ENCODE measurements around the gene GNG7. TPM values are rescaled to one million over a fixed set of nuclear protein-coding genes. Genes with fewer than 3 reads are reported as not detected.

The GNG7 gene
- total RNA-seq (2014; rRNA removed; shearing (Covaris generic)): 1.7 and 1.8 TPM in 2 replicates

GRCh38 chr19:2702170-2703076 lies at the start of gene GNG7:
TSS of gene GNG7 (minus strand) at chr19:2702694. CDS start at chr19:2520688, 182,006 bp downstream.

GRCh38 chr19:2739602-2740313 lies 37.3 kb upstream of the GNG7 start, which contains the start of gene SLC39A3:
TSS of gene SLC39A3 (minus strand) at chr19:2740017. CDS start at chr19:2737257, 2,760 bp downstream.

DNA sequence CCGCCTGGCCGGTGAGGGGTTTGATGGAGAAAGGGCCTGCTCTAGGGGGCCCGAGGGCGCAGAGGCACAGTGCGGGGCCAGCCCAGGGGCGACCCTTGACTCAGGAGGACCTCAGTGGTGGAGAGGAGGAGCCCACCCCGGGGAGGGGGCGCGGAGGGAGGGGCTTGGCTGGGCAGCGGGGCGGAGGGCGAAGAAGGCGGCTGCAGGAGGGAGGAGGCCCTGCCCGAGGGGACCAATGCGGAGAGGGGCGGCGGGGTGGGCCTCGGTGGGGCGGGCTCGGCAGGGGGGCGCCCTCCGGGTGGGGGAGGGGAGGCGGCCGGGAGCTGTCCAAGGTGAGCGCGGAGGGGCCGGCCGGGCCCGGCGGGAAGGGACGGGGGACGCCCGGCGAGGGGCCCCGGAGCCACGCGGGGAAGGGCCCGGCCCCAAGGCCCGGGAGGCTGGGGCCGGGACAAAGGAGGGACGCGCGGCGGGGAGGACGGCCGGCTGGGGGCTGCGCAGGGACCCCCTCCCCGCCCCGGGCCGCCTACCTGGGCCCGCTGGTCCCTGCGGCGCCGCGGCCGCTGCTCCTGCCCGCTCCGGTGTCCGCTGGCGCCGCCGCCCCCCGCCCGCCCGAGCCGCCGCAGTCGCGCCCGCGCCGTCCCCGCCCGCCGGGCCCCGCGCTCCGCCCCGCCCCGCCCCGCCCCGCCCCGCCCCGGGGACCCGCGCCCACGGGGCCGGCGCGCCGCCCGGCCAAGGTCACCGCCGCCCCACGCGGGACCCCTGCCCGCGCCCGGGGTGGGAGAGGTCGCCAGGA lies 18.5 kb upstream of the GNG7 start, which contains the start of gene DIRAS1:
Gene DIRAS1, minus strand, starts transcription at position 596 of the 793 bp plus-strand sequence. CDS start 3,566 bp downstream, outside the sequence.

GRCh38 chr19:2475702-2476450 lies 226.6 kb downstream of the GNG7 start, which contains the start of gene GADD45B:
TSS of gene GADD45B (plus strand) at chr19:2476127. CDS start at chr19:2476359, 232 bp downstream.

Small RNA genes within 50 kb of the gene (small RNA-seq; reads per million reads assigned to genes)
- gene MIR7850: not detected
- not detected for gene RN7SL121P
- gene RNU6-993P: not detected

Other genes with a start within 250 kb of the GNG7 start
- gene LMNB2, start 245.7 kb downstream of the GNG7 start, total RNA-seq (2014; rRNA removed; shearing (Covaris generic)): 123 and 130 TPM in 2 replicates
- gene GADD45B, start 226.6 kb downstream of the GNG7 start, total RNA-seq (2014; rRNA removed; shearing (Covaris generic)): 31.8 and 35.6 TPM in 2 replicates
- gene DIRAS1, start 18.7 kb upstream of the GNG7 start, total RNA-seq (2014; rRNA removed; shearing (Covaris generic)): 0.72 and 1.0 TPM in 2 replicates
- gene SLC39A3, start 37.3 kb upstream of the GNG7 start, total RNA-seq (2014; rRNA removed; shearing (Covaris generic)): 26.3 and 32.6 TPM in 2 replicates
- 57.8 and 63.6 TPM in 2 replicates for gene SGTA, start 80.6 kb upstream of the GNG7 start, total RNA-seq (2014; rRNA removed; shearing (Covaris generic))
- 138 and 190 TPM in 2 replicates for gene THOP1, start 82.8 kb upstream of the GNG7 start, total RNA-seq (2014; rRNA removed; shearing (Covaris generic))
- 2.1 and 2.3 TPM in 2 replicates for gene ZNF554, start 117.2 kb upstream of the GNG7 start, total RNA-seq (2014; rRNA removed; shearing (Covaris generic))
- gene ZNF555, start 138.8 kb upstream of the GNG7 start, total RNA-seq (2014; rRNA removed; shearing (Covaris generic)): 0.13 and 0.30 TPM in 2 replicates
- gene ZNF556, start 164.6 kb upstream of the GNG7 start, total RNA-seq (2014; rRNA removed; shearing (Covaris generic)): 0.83 and 1.3 TPM in 2 replicates
- 2.5 and 3.7 TPM in 2 replicates for gene ZNF57, start 198.2 kb upstream of the GNG7 start, total RNA-seq (2014; rRNA removed; shearing (Covaris generic))
- gene ZNF77, start 242.3 kb upstream of the GNG7 start, total RNA-seq (2014; rRNA removed; shearing (Covaris generic)): 0.53 and 2.5 TPM in 2 replicates

Measured in A375 (cell line).